ENCODE measurements around the gene RAB28.

DNA sequence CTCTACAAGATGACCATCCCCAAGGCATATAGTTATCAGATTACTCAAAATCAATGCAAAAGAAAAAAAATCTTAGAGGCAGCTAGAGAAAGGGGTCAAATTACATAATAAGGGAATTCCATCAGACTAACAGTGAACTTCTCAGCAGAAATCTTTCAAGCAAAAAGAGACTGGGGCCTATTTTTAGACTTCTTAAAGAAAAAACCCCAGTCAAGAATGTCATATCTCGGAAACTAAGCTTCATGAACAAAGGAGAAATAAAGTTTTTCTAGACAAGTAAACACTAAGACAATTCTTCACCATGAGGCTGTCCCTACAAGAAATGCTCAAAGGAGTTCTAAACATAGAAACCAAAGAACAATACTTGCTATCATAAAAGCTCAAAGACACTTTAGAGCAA is 51.7 kb downstream of the RAB28 start:
- TF ChIP-seq, protein P1, sequence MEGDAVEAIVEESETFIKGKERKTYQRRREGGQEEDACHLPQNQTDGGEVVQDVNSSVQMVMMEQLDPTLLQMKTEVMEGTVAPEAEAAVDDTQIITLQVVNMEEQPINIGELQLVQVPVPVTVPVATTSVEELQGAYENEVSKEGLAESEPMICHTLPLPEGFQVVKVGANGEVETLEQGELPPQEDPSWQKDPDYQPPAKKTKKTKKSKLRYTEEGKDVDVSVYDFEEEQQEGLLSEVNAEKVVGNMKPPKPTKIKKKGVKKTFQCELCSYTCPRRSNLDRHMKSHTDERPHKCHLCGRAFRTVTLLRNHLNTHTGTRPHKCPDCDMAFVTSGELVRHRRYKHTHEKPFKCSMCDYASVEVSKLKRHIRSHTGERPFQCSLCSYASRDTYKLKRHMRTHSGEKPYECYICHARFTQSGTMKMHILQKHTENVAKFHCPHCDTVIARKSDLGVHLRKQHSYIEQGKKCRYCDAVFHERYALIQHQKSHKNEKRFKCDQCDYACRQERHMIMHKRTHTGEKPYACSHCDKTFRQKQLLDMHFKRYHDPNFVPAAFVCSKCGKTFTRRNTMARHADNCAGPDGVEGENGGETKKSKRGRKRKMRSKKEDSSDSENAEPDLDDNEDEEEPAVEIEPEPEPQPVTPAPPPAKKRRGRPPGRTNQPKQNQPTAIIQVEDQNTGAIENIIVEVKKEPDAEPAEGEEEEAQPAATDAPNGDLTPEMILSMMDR (IDR thresholded peaks at IDR 0.05; ENCODE audit: insufficient read depth, low read depth, low read length), result no peak
- no peak for TF ChIP-seq EZH2 (IDR thresholded peaks at IDR 0.05; ENCODE audit: insufficient read depth, low read length)
